ENCODE measurements around the gene CHST15.

GRCh38 chr10:124030492-124031110 is 62.8 kb downstream of the CHST15 start:
- TF ChIP-seq CTCF (conservative IDR thresholded peaks at IDR 0.05) (no peak), ZFX (IDR thresholded peaks at IDR 0.05) (no peak)
